ENCODE results near the gene GMPR.

Gene GMPR

DNA sequence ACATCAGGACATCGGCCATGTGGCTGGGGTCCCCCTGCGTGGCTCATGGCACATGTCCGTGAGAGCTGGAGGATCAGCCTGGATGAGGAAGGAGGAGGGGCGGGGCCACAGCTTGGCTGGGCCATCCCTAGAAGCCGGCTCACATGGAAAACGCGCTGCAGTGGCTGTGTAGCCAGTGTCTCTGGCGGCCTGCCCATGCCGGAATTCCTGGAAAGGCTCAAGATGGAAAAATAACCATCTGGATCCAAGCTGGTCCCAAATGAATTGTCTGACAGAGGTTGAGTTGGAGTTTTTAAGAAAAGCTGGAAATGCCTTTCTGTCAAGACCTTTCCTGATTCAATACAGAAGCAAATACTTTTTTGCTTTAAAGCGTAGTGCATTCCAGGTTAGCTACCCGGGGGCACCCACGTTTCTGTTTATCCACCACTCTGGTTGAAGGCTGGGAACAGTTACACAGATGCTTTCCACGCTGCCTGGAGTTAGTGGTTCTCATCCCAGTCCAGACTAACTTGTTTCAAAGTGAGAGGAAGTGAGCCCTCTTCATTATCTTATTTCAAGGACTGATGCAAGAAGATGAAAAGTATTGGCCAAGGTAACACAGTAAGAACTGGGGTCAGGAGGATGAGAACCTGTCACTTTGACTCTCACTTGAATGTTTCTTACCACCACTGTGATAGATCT lies 99.0 kb downstream of the GMPR start:
- Histone ChIP-seq H3K4me2 (ENCODE audit: low read depth, low read length, poor library complexity, severe bottlenecking) (no peak overlapping the region), H3K4me3 (ENCODE audit: low read length, poor library complexity, severe bottlenecking) (no peak overlapping the region), H3K27me3 (ENCODE audit: insufficient read depth, low read length, poor library complexity, severe bottlenecking) (no peaks in the 10 kb centered on the region), H3F3A (ENCODE audit: low read depth) (no peaks in the 10 kb centered on the region), H3K9ac (ENCODE audit: low read depth, low read length, poor library complexity, severe bottlenecking) (no peak overlapping the region), H2AFZ (ENCODE audit: low read length) (no peak overlapping the region), H4K20me1 (ENCODE audit: insufficient read depth, low read length, poor library complexity, severe bottlenecking) (no peaks in the 10 kb centered on the region), H3K36me3 (ENCODE audit: insufficient read depth, low read length) (no peaks in the 10 kb centered on the region), H3K9me2 (replicated peaks; ENCODE audit: low read depth, low read length) (no peaks in the 10 kb centered on the region), H3K4me1 (ENCODE audit: insufficient read depth, low read length, poor library complexity, severe bottlenecking) (no peaks in the 10 kb centered on the region), H3K9me3 (ENCODE audit: insufficient read depth, low read depth, low read length) (no peaks in the 10 kb centered on the region), H3K79me2 (ENCODE audit: insufficient read depth, low read length) (no peaks in the 10 kb centered on the region)
- no peak for TF ChIP-seq EZH2phosphoT487 (IDR thresholded peaks at IDR 0.05; ENCODE audit: borderline replicate concordance)
- TF ChIP-seq, protein P1, sequence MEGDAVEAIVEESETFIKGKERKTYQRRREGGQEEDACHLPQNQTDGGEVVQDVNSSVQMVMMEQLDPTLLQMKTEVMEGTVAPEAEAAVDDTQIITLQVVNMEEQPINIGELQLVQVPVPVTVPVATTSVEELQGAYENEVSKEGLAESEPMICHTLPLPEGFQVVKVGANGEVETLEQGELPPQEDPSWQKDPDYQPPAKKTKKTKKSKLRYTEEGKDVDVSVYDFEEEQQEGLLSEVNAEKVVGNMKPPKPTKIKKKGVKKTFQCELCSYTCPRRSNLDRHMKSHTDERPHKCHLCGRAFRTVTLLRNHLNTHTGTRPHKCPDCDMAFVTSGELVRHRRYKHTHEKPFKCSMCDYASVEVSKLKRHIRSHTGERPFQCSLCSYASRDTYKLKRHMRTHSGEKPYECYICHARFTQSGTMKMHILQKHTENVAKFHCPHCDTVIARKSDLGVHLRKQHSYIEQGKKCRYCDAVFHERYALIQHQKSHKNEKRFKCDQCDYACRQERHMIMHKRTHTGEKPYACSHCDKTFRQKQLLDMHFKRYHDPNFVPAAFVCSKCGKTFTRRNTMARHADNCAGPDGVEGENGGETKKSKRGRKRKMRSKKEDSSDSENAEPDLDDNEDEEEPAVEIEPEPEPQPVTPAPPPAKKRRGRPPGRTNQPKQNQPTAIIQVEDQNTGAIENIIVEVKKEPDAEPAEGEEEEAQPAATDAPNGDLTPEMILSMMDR (conservative IDR thresholded peaks at IDR 0.05; ENCODE audit: low read length), result no peak

DNA sequence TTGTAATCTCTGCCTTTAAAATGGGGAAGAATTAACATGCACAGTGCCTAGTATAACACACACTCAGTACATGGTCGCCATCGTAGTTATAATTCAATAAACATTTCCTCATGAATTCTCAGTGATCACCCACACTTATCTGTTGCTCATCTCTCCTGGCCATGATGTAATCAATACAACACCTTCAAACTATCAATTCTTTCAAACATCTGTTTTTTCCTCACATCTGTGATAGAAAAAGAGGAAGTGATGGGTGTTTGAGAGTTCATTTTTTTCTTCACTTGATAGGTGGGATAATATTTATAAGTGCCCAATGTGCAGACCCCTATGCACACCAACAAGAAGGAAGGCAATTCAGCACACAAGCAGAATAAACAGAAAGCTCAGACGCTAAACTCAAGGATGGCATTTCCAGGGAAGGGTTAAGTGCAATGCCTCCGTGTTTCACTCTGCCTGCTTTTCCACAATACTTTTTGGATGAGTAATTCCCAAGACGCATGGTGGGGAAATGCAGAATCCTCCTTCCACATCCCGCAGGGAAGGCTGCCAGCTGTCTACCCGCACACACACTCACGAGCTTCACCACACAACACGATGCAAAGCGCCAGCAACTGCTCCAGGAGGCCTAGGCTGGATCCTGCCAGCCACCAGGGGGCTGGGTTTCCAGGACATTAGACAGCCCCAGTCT lies 100.3 kb downstream of the GMPR start:
- Histone ChIP-seq H3K27me3 (ENCODE audit: insufficient read depth, low read length, poor library complexity, severe bottlenecking) (no peaks in the 10 kb centered on the region), H3K4me3 (ENCODE audit: low read length, poor library complexity, severe bottlenecking) (no peak overlapping the region), H3K36me3 (ENCODE audit: insufficient read depth, low read length) (no peaks in the 10 kb centered on the region), H3K79me2 (ENCODE audit: insufficient read depth, low read length) (no peaks in the 10 kb centered on the region), H3K9ac (ENCODE audit: low read depth, low read length, poor library complexity, severe bottlenecking) (no peak overlapping the region), H3F3A (ENCODE audit: low read depth) (no peaks in the 10 kb centered on the region), H3K9me2 (replicated peaks; ENCODE audit: low read depth, low read length) (no peaks in the 10 kb centered on the region), H3K4me1 (ENCODE audit: insufficient read depth, low read length, poor library complexity, severe bottlenecking) (no peaks in the 10 kb centered on the region), H3K9me3 (ENCODE audit: insufficient read depth, low read depth, low read length) (no peaks in the 10 kb centered on the region), H4K20me1 (ENCODE audit: insufficient read depth, low read length, poor library complexity, severe bottlenecking) (no peaks in the 10 kb centered on the region), H2AFZ (ENCODE audit: low read length) (no peak overlapping the region), H3K4me2 (ENCODE audit: low read depth, low read length, poor library complexity, severe bottlenecking) (no peak overlapping the region)
- TF ChIP-seq, protein P1 (conservative IDR thresholded peaks at IDR 0.05; ENCODE audit: low read length), result peak; percentile 48
- no peak for TF ChIP-seq EZH2phosphoT487 (IDR thresholded peaks at IDR 0.05; ENCODE audit: borderline replicate concordance)

DNA sequence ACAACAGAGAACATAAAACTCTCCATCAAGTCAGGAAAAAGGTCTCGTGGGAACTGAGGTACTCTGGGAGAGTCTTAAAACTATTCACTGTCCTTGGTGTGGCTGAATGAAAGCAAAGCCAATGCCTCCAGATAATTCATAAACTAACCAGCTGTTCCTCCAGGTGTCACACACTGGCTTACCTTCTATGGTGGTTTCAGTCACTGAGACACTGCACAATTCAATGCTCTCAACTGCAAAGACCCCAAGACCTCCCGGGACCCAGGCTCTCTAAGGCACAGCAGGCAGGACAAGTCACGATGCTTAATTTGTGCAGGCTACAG lies 100.8 kb downstream of the GMPR start:
- H3K4me1 ChIP-seq (ENCODE audit: insufficient read depth, low read length, poor library complexity, severe bottlenecking), result no peaks in the 10 kb centered on the region
- TF ChIP-seq, protein P1 (conservative IDR thresholded peaks at IDR 0.05; ENCODE audit: low read length), result 0 out of 2 replicates have a peak, but pooled peaks have one; percentile 2
- no peak for TF ChIP-seq EZH2phosphoT487 (IDR thresholded peaks at IDR 0.05; ENCODE audit: borderline replicate concordance)
- no peak overlapping the region for H3K4me3 ChIP-seq (ENCODE audit: low read length, poor library complexity, severe bottlenecking)
- no peaks in the 10 kb centered on the region for H3K9me2 ChIP-seq (replicated peaks; ENCODE audit: low read depth, low read length)
- H3F3A ChIP-seq (ENCODE audit: low read depth), result no peaks in the 10 kb centered on the region
- no peaks in the 10 kb centered on the region for H3K79me2 ChIP-seq (ENCODE audit: insufficient read depth, low read length)
- no peak overlapping the region for H2AFZ ChIP-seq (ENCODE audit: low read length)
- H3K36me3 ChIP-seq (ENCODE audit: insufficient read depth, low read length), result no peaks in the 10 kb centered on the region
- H3K9me3 ChIP-seq (ENCODE audit: insufficient read depth, low read depth, low read length), result no peaks in the 10 kb centered on the region
- H3K4me2 ChIP-seq (ENCODE audit: low read depth, low read length, poor library complexity, severe bottlenecking), result no peak overlapping the region
- no peaks in the 10 kb centered on the region for H4K20me1 ChIP-seq (ENCODE audit: insufficient read depth, low read length, poor library complexity, severe bottlenecking)
- no peaks in the 10 kb centered on the region for H3K27me3 ChIP-seq (ENCODE audit: insufficient read depth, low read length, poor library complexity, severe bottlenecking)
- H3K9ac ChIP-seq (ENCODE audit: low read depth, low read length, poor library complexity, severe bottlenecking), result no peak overlapping the region

Data from Loucy (cell line).